H1 (cell line): ENCODE results near the gene GALNT18. TPM values are rescaled to one million over a fixed set of nuclear protein-coding genes. Genes with fewer than 3 reads are reported as not detected.

ENCODE experiments used
- CTCF ChIA-PET: fragments of 300-600 bp; sonication (Branson Sonifier 250); formaldehyde crosslinking; loops from one replicate; lab custom pipeline; 2021; ENCODE audit not compliant: partially characterized antibody; lab: Charles Lee
- POLR2A ChIA-PET: fragments of 300-600 bp; sonication (Branson Sonifier 250); formaldehyde crosslinking; loops from one replicate; lab custom pipeline; 2021; ENCODE audit warnings: inconsistent platforms; ENCODE audit not compliant: partially characterized antibody; lab: Charles Lee
- DNase-seq, 2 experiments: peaks; one replicate each; pipeline versions ENCODE4 v3.0.0 to v3.0.0-alpha.2; 2010 to 2022; ENCODE audit warnings: low spot score in 2 of 2, low read depth in 1 of 2, mixed read lengths in 1 of 2
- FAIRE-seq: peaks from 2 replicates; lab custom pipeline; 2011; peaks lifted over from hg19 to GRCh38; lab: Jason Lieb, UNC
- H2AFZ ChIP-seq: 2 replicates; pipeline ENCODE4 v1.8.1; 2012; ENCODE audit warnings: low read length, inconsistent platforms
- H2AK5ac ChIP-seq: 2 replicates; pipeline ENCODE4 v1.6.1; 2013; ENCODE audit warnings: low read depth, low read length
- H2BK120ac ChIP-seq: replicated peaks from 2 replicates; pipeline ENCODE3; 2013; ENCODE audit warnings: low read depth, low read length, inconsistent platforms
- H2BK12ac ChIP-seq: 2 replicates; pipeline ENCODE4 v1.6.1; 2013; ENCODE audit warnings: low read depth, low read length
- H2BK15ac ChIP-seq: 2 replicates; pipeline ENCODE4 v1.6.1; 2013; ENCODE audit warnings: low read length
- H2BK20ac ChIP-seq: 2 replicates; pipeline ENCODE4 v1.6.1; 2013; ENCODE audit warnings: low read length
- H2BK5ac ChIP-seq: 2 replicates; pipeline ENCODE4 v1.6.1; 2013; ENCODE audit warnings: low read depth, low read length
- H3K14ac ChIP-seq: 2 replicates; pipeline ENCODE4 v1.6.1; 2013; ENCODE audit warnings: inconsistent platforms; ENCODE audit not compliant: insufficient read length
- H3K18ac ChIP-seq: 2 replicates; pipeline ENCODE4 v1.6.1; 2013; ENCODE audit warnings: low read length; ENCODE audit errors: extremely low read depth
- H3K23ac ChIP-seq: 2 replicates; pipeline ENCODE4 v1.6.1; 2013; ENCODE audit warnings: inconsistent platforms; ENCODE audit not compliant: insufficient read length
- H3K23me2 ChIP-seq: 2 replicates; pipeline ENCODE4 v1.6.1; 2013; ENCODE audit warnings: low read depth, low read length
- H3K27ac ChIP-seq: 2 replicates; pipeline ENCODE4 v1.6.1; 2011; ENCODE audit warnings: low read depth, low read length, inconsistent platforms
- H3K27me3 ChIP-seq, 4 experiments: replicated peaks in 1 of 4; 1 replicate in 1 of 4; 2 replicates in 3 of 4; pipeline versions ENCODE4 v1.6.1 to v1.8.1; 2011 to 2013; ENCODE audit warnings: low read length in 3 of 4, mild to moderate bottlenecking in 3 of 4, inconsistent platforms in 2 of 4, mixed read lengths in 2 of 4, moderate library complexity in 1 of 4; ENCODE audit not compliant: control insufficient read depth in 3 of 4, insufficient read depth in 3 of 4; ENCODE audit errors: extremely low read depth in 1 of 4
- H3K36me3 ChIP-seq, 4 experiments: 2 replicates each; pipeline versions ENCODE4 v1.6.1 to v1.8.1; 2011 to 2013; ENCODE audit warnings: mild to moderate bottlenecking in 4 of 4, low read length in 3 of 4, moderate library complexity in 2 of 4, control low read depth in 1 of 4, inconsistent platforms in 1 of 4; ENCODE audit not compliant: insufficient read depth in 4 of 4, control insufficient read depth in 2 of 4
- H3K4ac ChIP-seq: replicated peaks from 2 replicates; pipeline ENCODE3; 2013; ENCODE audit warnings: low read length, low read depth, mixed read lengths, inconsistent platforms; ENCODE audit not compliant: insufficient read length
- H3K4me1 ChIP-seq, 4 experiments: replicated peaks in 1 of 4; 1 replicate in 1 of 4; 2 replicates in 3 of 4; pipeline versions ENCODE4 v1.6.1 to v1.8.1; 2011 to 2013; ENCODE audit warnings: low read length in 3 of 4, inconsistent platforms in 2 of 4, mixed read lengths in 1 of 4; ENCODE audit not compliant: insufficient read depth in 4 of 4, control insufficient read depth in 3 of 4
- H3K4me2 ChIP-seq, 2 experiments: 2 replicates each; pipeline versions ENCODE4 v1.6.1 to v1.8.1; 2011 to 2013; ENCODE audit warnings: low read depth in 2 of 2, low read length in 2 of 2, control low read depth in 1 of 2, inconsistent platforms in 1 of 2, mild to moderate bottlenecking in 1 of 2; ENCODE audit not compliant: insufficient read depth in 1 of 2
- H3K4me3 ChIP-seq, 4 experiments: fragments of 200-600, 300-600 bp in 1 of 4; sonication (generic), shearing (Covaris generic), sonication (Bioruptor Twin) in 1 of 4; 2 replicates each; pipeline versions ENCODE4 v1.5.1 to v1.8.1; 2011 to 2016; ENCODE audit warnings: low read length in 4 of 4, low read depth in 3 of 4, control low read depth in 2 of 4, inconsistent platforms in 2 of 4, mild to moderate bottlenecking in 2 of 4, mixed read lengths in 1 of 4, moderate library complexity in 1 of 4; ENCODE audit not compliant: insufficient read depth in 2 of 4; ENCODE audit errors: extremely low read depth in 1 of 4
- H3K56ac ChIP-seq: replicated peaks from 2 replicates; pipeline ENCODE3; 2013; ENCODE audit warnings: low read depth, mild to moderate bottlenecking, mixed read lengths, low read length, inconsistent platforms; ENCODE audit not compliant: insufficient read length
- H3K79me1 ChIP-seq: 2 replicates; pipeline ENCODE4 v1.6.1; 2013; ENCODE audit warnings: low read depth, low read length, control low read depth
- H3K79me2 ChIP-seq, 2 experiments: 2 replicates each; pipeline versions ENCODE4 v1.6.1 to v1.8.1; 2012 to 2013; ENCODE audit warnings: low read length in 2 of 2, mild to moderate bottlenecking in 2 of 2, inconsistent platforms in 1 of 2; ENCODE audit not compliant: insufficient read depth in 2 of 2, control insufficient read depth in 1 of 2
- H3K9ac ChIP-seq, 4 experiments: replicated peaks in 1 of 4; 1 replicate in 1 of 4; 2 replicates in 3 of 4; pipeline versions ENCODE4 v1.6.1 to v1.8.1; 2011 to 2013; ENCODE audit warnings: low read depth in 3 of 4, low read length in 3 of 4, control low read depth in 2 of 4, mild to moderate bottlenecking in 2 of 4, moderate library complexity in 2 of 4, inconsistent platforms in 1 of 4; ENCODE audit errors: extremely low read depth in 1 of 4
- H3K9me3 ChIP-seq, 2 experiments: 2 replicates each; pipeline versions ENCODE4 v1.6.1 to v1.8.1; 2012 to 2013; ENCODE audit warnings: mild to moderate bottlenecking in 2 of 2, moderate library complexity in 2 of 2, control low read depth in 1 of 2, inconsistent platforms in 1 of 2, low read depth in 1 of 2, low read length in 1 of 2, mixed read lengths in 1 of 2; ENCODE audit not compliant: insufficient read depth in 2 of 2
- H4K20me1 ChIP-seq, 2 experiments: replicated peaks in 1 of 2; 2 replicates each; pipeline versions ENCODE3 to v1.8.1; 2011 to 2013; ENCODE audit warnings: inconsistent platforms in 2 of 2, low read length in 2 of 2, mild to moderate bottlenecking in 1 of 2; ENCODE audit not compliant: insufficient read depth in 2 of 2, control insufficient read depth in 1 of 2
- H4K5ac ChIP-seq: 2 replicates; pipeline ENCODE4 v1.6.1; 2013; ENCODE audit warnings: low read length, low read depth, mixed read lengths, inconsistent platforms; ENCODE audit not compliant: insufficient read length
- H4K8ac ChIP-seq: 2 replicates; pipeline ENCODE4 v1.8.0; 2013; ENCODE audit warnings: mild to moderate bottlenecking, moderate library complexity, low read length, inconsistent platforms; ENCODE audit not compliant: insufficient read depth; ENCODE audit errors: extremely low read depth
- H4K91ac ChIP-seq: replicated peaks from 2 replicates; pipeline ENCODE3; 2013; ENCODE audit warnings: low read length, mixed read lengths, inconsistent platforms; ENCODE audit not compliant: insufficient read length
- ASH2L ChIP-seq: fragments of 200-600, 300-600 bp; sonication (generic); IDR thresholded peaks from one replicate; pipeline ENCODE4 v1.7.1; 2017; ENCODE audit warnings: low read length
- FOSL1 ChIP-seq: IDR thresholded peaks from 2 replicates; pipeline ENCODE4 v1.6.1; 2011; ENCODE audit warnings: mild to moderate bottlenecking, low read depth, low read length, moderate library complexity; ENCODE audit not compliant: insufficient read depth
- GABPA ChIP-seq: IDR thresholded peaks from 2 replicates; pipeline ENCODE4 v1.6.1; 2011; ENCODE audit warnings: mild to moderate bottlenecking, low read length, moderate library complexity, borderline replicate concordance; ENCODE audit not compliant: insufficient read depth
- GTF2F1 ChIP-seq: IDR thresholded peaks from 2 replicates; pipeline ENCODE4 v1.6.1; 2012; ENCODE audit warnings: low read depth, low read length, improper control_type of control experiment, borderline replicate concordance
- HDAC6 ChIP-seq: IDR thresholded peaks from one replicate; pipeline ENCODE4 v1.7.1; 2012; ENCODE audit warnings: low read depth, mild to moderate bottlenecking, inconsistent platforms, low read length, moderate library complexity
- KDM5A ChIP-seq: fragments of 200-600 bp; IDR thresholded peaks from 2 replicates; pipeline ENCODE4 v1.7.1; 2012; ENCODE audit warnings: mild to moderate bottlenecking, low read length, inconsistent platforms, mixed read lengths
- NANOG ChIP-seq: IDR thresholded peaks from 2 replicates; pipeline ENCODE4 v1.6.1; 2011; ENCODE audit warnings: low read length, low read depth, mild to moderate bottlenecking, inconsistent platforms; ENCODE audit not compliant: insufficient read depth, poor library complexity, severe bottlenecking
- NRF1 ChIP-seq: IDR thresholded peaks from 2 replicates; pipeline ENCODE4 v1.6.1; 2011; ENCODE audit warnings: mild to moderate bottlenecking, low read depth, low read length, improper control_type of control experiment
- POLR2AphosphoS5 ChIP-seq: IDR thresholded peaks from 2 replicates; pipeline ENCODE4 v1.6.1; 2011; ENCODE audit warnings: low read depth, low read length
- SIN3A ChIP-seq, 2 experiments: IDR thresholded peaks in 1 of 2; conservative IDR thresholded peaks in 1 of 2; 2 replicates each; pipeline ENCODE4 v1.6.1; 2011 to 2012; ENCODE audit warnings: low read length in 2 of 2, improper control_type of control experiment in 1 of 2, low read depth in 1 of 2, mild to moderate bottlenecking in 1 of 2
- TAF7 ChIP-seq: optimal IDR thresholded peaks from 2 replicates; pipeline ENCODE3; 2011; ENCODE audit warnings: low read depth, mild to moderate bottlenecking, inconsistent platforms, low read length, moderate library complexity, borderline replicate concordance
- TBP ChIP-seq: IDR thresholded peaks from 2 replicates; pipeline ENCODE4 v1.6.1; 2011; ENCODE audit warnings: low read depth, low read length, improper control_type of control experiment
- YY1 ChIP-seq: IDR thresholded peaks from 2 replicates; pipeline ENCODE4 v1.6.1; 2011; ENCODE audit warnings: low read depth, mild to moderate bottlenecking, low read length
- ZNF274 ChIP-seq: IDR thresholded peaks from 2 replicates; pipeline ENCODE4 v1.7.0; 2012; ENCODE audit warnings: low read length, borderline replicate concordance; ENCODE audit errors: extremely low read depth
- WGBS, 2 experiments: shearing (Covaris generic) in 1 of 2; methylation state at CpG; one replicate each; pipeline versions ENCODE4 v1.1.6 to v1.1.7; 2013 to 2015; ENCODE audit warnings: low lambda C conversion rate in 2 of 2, mixed read lengths in 2 of 2, inconsistent platforms in 1 of 2, low coverage in 1 of 2, missing lambda C conversion rate in 1 of 2; ENCODE audit not compliant: insufficient replicate concordance in 2 of 2, insufficient coverage in 1 of 2, insufficient read length in 1 of 2; ENCODE audit errors: extremely low coverage in 1 of 2, missing lambda C conversion rate in 1 of 2; 5-methylcytosine and 5-hydroxymethylcytosine counted together
- polyA plus RNA-seq, 7 experiments: library from polyadenylated mRNA; depleted of rRNA in 3 of 7; stranded (reverse) in 5 of 7; unstranded in 2 of 7; fragments of >200 nt in 5 of 7; fragments of 200-250 nt in 2 of 7; gene quantifications; 1 replicate in 5 of 7; 2 replicates in 1 of 7; 4 replicates in 1 of 7; pipeline versions ENCODE4 v1.2.1 to v1.2.3, GENCODE V29; 2011 to 2013; ENCODE audit warnings: missing spikeins in 2 of 7, mixed read lengths in 2 of 7
- total RNA-seq: library from RNA; stranded (reverse); fragmentation: NEBNext Ultra II Directional; extraction: Animal tissue kit (Norgen Biotek cat#: 25700); gene quantifications from 2 replicates; pipeline ENCODE4 v1.2.1, GENCODE V29; 2021

GALNT18 gene
- total and polyA plus RNA-seq, 2 of the 8 experiments (the other 6 are each of a cell fraction or from before 2014, with no cell fraction given) = 6.0 to 9.4 TPM

DNA sequence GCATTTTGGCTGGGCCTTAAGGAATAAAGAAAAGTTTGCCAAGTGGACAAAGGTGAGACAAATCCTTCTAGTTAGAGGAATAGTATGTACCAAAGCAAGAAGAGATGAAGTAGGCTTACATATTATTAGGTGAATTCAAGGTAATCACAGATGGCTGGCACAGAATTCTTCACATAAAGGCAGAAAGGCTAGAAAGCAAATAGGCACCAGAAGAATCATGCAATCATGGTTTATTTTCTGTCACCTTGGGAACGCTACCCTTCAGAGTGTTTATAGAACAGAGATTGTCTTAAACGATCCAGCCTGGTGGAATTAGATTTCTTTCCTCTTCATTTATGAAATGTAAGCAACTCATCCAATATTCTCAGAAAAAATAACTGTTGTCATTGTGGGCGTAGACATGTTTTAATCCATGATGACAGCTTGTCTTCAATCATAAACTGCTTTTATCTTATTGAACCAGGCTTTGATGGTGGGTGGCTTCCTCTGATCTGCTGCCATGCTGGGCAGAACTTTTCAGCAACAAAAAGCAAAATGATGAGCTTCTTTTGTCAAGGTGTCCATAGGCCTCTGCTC lies 219.8 kb downstream of the GALNT18 start:
- POLR2A ChIA-PET = no interaction called here
- Histone ChIP-seq H3K23ac (no peak overlapping the region), H3K27ac (no peak overlapping the region), H4K5ac (no peak overlapping the region), H2BK20ac (no peak overlapping the region), H4K8ac (no peak overlapping the region), H3K9me3 (no peaks in the 10 kb centered on the region), H3K9ac (no peak overlapping the region), H3K36me3 (no peaks in the 10 kb centered on the region), H3K27me3 (no peaks in the 10 kb centered on the region), H4K20me1 (no peaks in the 10 kb centered on the region), H3K56ac (no peak overlapping the region), H3K4me3 (no peak overlapping the region), H2BK5ac (no peak overlapping the region), H2AK5ac (no peak overlapping the region), H3K18ac (no peak overlapping the region), H2BK15ac (no peak overlapping the region), H3K79me1 (no peaks in the 10 kb centered on the region), H3K4ac (no peak overlapping the region), H2BK12ac (no peak overlapping the region), H4K91ac (no peak overlapping the region), H3K4me2 (no peak overlapping the region), H3K14ac (no peak overlapping the region), H3K4me1 (peaks cover 0 to 13% (median 4%) of the 10 kb centered on the region in 4 experiments; a peak in 4 of 7 replicates), H3K79me2 (no peaks in the 10 kb centered on the region), H2BK120ac (no peak overlapping the region), H2AFZ (no peak overlapping the region), H3K23me2 (no peaks in the 10 kb centered on the region)
- 92% methylated on average over 3 of the region's 3 CpGs; no CpG with 5 or more reads in 1 of the 2 experiments for WGBS, 2 experiments
- no peak for FAIRE-seq
- CTCF ChIA-PET = interaction anchor here (0.8 to 4.0 kb wide), 16 partner anchors 8 to 458 kb away, joined by 3 to 24 read pairs (median 3); no protein-coding TSS in a partner anchor
- DNase-seq = no peak
- no peak for TF ChIP-seq NANOG
- no peak for TF ChIP-seq ZNF274
- TF ChIP-seq KDM5A = no peak
- no peak for TF ChIP-seq ASH2L
- no peak for TF ChIP-seq POLR2AphosphoS5
- TF ChIP-seq HDAC6 = no peak
- no peak for TF ChIP-seq YY1
- no peak for TF ChIP-seq NRF1
- no peak for TF ChIP-seq GTF2F1
- TF ChIP-seq GABPA = no peak
- TF ChIP-seq SIN3A (conservative IDR thresholded peaks at IDR 0.05 in 1 of 2, IDR thresholded peaks at IDR 0.05 in 1 of 2; ENCODE audit: low read depth in 1 of 2, low read length in 2 of 2) = no peak
- TF ChIP-seq TBP = no peak
- TF ChIP-seq FOSL1 = no peak
- no peak for TF ChIP-seq TAF7
